PC-9 (cell line): Measurements from ENCODE around the gene KDM6A.

Experiments used
- EZH2 ChIP-seq: fragments of 200-600 bp; sonication (generic); IDR thresholded peaks from 2 replicates; pipeline ENCODE4 v1.8.0; 2017; ENCODE audit warnings: antibody characterized with exemption, low read depth
- TF ChIP-seq, protein P1 (sequence below): fragments of 200-600 bp; sonication (generic); conservative IDR thresholded peaks from 2 replicates; pipeline ENCODE4 v1.6.1; 2017; ENCODE audit warnings: mixed run types, antibody characterized with exemption, mild to moderate bottlenecking, moderate library complexity

DNA sequence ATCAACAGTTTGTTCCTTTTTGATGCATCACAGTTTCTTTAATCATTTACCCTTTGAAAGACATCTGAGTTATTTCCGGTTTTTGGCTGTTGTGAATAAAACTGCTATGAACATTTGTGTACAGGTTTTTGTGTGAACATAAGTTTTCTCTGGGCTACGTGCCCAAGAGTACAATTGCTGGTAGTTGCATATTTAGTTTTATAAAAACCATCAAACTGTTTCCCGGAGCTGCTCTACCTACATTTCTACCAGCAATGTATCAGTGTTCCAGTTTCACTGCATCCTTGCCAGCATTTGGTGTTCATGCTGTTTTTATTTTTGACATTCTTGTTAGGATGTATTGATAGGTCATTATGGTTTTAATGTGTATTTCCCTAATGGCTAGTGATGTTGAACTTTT, 17.3 kb downstream of the KDM6A start:
- TF ChIP-seq EZH2: no peak
- TF ChIP-seq, protein P1, sequence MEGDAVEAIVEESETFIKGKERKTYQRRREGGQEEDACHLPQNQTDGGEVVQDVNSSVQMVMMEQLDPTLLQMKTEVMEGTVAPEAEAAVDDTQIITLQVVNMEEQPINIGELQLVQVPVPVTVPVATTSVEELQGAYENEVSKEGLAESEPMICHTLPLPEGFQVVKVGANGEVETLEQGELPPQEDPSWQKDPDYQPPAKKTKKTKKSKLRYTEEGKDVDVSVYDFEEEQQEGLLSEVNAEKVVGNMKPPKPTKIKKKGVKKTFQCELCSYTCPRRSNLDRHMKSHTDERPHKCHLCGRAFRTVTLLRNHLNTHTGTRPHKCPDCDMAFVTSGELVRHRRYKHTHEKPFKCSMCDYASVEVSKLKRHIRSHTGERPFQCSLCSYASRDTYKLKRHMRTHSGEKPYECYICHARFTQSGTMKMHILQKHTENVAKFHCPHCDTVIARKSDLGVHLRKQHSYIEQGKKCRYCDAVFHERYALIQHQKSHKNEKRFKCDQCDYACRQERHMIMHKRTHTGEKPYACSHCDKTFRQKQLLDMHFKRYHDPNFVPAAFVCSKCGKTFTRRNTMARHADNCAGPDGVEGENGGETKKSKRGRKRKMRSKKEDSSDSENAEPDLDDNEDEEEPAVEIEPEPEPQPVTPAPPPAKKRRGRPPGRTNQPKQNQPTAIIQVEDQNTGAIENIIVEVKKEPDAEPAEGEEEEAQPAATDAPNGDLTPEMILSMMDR: no peak
